ENCODE measurements around the gene NCAPG2.

Gene NCAPG2

DNA sequence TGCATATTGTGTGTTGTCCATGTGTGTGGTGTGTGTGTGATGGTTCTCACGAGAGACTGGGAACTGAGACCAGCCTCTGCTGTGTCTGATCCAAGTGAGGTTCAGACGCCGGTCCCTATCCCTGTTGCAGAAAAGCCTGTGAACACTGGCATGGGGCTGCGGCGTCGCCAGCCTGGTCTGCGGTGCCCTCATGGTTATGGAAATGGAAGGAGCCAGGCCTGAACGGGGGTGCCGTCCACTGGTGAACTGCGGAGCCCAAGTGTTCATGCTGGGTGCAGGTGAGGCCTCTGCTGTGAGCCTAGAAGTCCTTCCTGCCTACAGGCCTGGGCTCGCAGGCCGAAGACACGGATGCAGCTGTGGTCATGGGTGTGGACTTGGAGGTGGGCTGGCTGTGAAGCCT lies 18.7 kb upstream of the NCAPG2 start:
- TF ChIP-seq, protein P1, sequence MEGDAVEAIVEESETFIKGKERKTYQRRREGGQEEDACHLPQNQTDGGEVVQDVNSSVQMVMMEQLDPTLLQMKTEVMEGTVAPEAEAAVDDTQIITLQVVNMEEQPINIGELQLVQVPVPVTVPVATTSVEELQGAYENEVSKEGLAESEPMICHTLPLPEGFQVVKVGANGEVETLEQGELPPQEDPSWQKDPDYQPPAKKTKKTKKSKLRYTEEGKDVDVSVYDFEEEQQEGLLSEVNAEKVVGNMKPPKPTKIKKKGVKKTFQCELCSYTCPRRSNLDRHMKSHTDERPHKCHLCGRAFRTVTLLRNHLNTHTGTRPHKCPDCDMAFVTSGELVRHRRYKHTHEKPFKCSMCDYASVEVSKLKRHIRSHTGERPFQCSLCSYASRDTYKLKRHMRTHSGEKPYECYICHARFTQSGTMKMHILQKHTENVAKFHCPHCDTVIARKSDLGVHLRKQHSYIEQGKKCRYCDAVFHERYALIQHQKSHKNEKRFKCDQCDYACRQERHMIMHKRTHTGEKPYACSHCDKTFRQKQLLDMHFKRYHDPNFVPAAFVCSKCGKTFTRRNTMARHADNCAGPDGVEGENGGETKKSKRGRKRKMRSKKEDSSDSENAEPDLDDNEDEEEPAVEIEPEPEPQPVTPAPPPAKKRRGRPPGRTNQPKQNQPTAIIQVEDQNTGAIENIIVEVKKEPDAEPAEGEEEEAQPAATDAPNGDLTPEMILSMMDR (IDR thresholded peaks at IDR 0.05; ENCODE audit: borderline replicate concordance, insufficient read depth, low read depth, low read length) = no peak
- H3K4me3 ChIP-seq (ENCODE audit: low read depth, low read length) = no peak overlapping the region

DNA sequence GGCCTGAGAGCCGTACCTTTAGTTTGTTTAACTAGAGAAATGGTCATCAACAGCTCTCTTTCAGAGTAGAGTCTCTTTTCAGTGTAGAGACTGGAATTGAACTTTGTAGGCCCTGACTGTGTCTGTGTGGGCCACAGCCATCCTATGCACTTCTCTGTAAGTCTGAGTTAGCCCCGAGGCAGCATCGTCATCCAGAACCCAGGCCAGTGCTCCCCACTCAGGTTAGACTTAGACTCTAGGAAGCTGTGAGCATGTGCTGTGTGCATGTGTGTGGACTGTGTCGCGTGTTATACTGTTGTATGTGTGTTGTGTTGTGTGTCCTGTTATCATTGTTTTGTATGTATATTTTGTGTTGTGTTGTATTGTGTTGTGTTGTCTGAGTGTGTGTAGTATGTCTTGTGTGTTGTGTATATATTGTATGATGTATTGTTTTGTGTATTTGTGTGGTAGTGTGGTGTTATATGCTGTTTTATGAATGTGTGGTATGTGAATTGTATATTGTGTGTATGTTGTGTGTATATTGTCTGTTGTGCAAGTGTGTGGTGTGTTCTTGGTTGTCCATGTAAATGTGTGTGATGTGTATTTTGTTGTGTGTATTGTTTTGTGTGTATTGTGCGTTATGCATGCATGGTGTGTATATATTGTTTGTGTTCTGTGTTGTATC lies 18.1 kb upstream of the NCAPG2 start:
- no peak overlapping the region for H3K4me3 ChIP-seq (ENCODE audit: low read depth, low read length)
- TF ChIP-seq, protein P1 (IDR thresholded peaks at IDR 0.05; ENCODE audit: borderline replicate concordance, insufficient read depth, low read depth, low read length) = no peak

DNA sequence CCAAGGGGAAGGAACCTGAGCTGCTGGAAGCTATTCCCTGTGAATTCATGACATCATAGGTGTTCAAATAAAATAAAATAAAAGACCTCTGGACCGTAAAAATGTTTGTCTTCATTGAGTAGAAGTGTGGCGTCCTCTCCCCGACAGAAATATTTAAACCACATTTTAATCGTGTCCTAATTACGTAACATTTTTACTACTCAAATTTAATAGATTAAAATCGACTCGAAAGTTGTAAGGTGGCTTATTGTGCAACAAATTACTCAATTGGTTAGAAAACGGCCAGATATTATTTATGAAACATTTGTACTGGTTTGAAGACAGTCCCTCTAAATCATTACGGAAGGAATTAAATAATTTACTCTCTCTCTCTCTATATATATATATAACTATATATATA lies 15.5 kb upstream of the NCAPG2 start:
- TF ChIP-seq, protein P1 (IDR thresholded peaks at IDR 0.05; ENCODE audit: borderline replicate concordance, insufficient read depth, low read depth, low read length) = no peak
- H3K4me3 ChIP-seq (ENCODE audit: low read depth, low read length) = no peak overlapping the region

DNA sequence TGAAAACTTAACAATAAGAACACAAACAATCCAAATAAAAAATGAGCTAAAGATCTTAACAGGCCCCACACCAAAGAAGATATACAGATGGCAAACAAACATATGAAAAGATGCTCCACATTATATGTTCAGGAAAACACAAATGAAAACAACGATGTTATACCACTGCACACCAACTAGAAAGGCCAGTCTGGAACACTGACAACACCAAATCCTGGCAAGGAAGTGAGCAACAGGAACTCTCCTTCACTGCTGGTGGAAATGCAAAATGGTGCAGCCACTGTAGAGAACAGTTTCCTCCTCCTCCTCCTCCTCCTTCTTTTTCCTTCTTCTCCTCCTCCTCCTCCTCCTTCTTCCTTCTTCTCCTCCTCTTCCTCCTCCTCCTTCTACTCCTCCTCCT lies 12.2 kb upstream of the NCAPG2 start:
- TF ChIP-seq, protein P1 (IDR thresholded peaks at IDR 0.05; ENCODE audit: borderline replicate concordance, insufficient read depth, low read depth, low read length) = no peak
- H3K4me3 ChIP-seq (ENCODE audit: low read depth, low read length) = no peak overlapping the region

DNA sequence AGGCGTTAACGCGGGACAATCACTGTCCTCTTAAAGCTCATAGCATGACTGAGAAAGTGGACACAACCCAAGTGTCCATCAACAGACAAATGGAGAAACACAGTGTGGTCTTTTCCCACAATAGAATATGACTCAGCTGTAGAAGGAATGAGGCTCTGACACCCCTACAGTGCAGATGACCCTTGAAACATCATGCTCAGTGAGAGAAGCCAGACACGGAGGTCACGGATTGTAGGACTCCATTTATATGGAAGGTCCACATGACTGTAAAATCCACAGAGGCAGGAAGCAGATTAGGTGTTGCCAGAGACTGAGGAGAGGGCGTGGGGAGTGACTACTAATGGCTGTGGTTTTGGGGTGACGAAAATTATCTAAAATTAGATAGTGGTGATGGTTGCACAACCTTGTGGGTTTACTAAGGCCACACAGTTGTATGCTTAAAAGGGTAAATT lies 6.1 kb upstream of the NCAPG2 start:
- TF ChIP-seq, protein P1 (IDR thresholded peaks at IDR 0.05; ENCODE audit: borderline replicate concordance, insufficient read depth, low read depth, low read length) = no peak
- H3K4me3 ChIP-seq (ENCODE audit: low read depth, low read length) = no peak overlapping the region

DNA sequence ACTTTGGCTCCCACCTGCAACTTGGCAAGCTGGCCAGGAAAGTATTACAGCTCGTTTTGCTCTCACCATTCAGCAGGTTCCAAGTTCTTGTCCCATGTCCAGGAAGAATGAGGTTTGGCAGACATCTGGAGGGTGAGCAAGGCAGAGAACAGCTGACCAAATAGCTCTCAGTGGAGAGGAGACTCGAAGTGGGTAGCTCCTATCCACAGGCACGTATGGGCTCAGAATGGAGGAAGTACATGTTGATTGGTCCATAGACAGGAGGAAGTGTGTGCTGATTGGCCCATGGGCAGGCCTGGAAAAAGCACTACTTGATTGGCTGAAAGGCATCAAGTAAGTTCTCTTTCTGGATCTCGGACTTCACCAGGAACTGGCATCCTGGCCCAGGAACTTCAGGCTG lies 3.0 kb upstream of the NCAPG2 start:
- H3K4me3 ChIP-seq (ENCODE audit: low read depth, low read length) = no peak overlapping the region
- TF ChIP-seq, protein P1 (IDR thresholded peaks at IDR 0.05; ENCODE audit: borderline replicate concordance, insufficient read depth, low read depth, low read length) = no peak

Data from GM12875 (cell line).